GM12878 (cell line): Measurements from ENCODE around the gene PCBP4. TPM values are rescaled to one million over a fixed set of nuclear protein-coding genes. Genes with fewer than 3 reads are reported as not detected.

Experiments
- ATAC-seq: fragments of 200-7000 bp; cut with Tn5 transposase; 3 replicates; pipeline ENCODE4 v1.9.1; 2020; ENCODE audit warnings: mild to moderate bottlenecking, moderate library complexity
- BruUV-seq: library from RNA; stranded (reverse); fragments of 400-500 nt; replicated peaks from 2 replicates; lab custom pipeline; 2021; lab: Mats Ljungman, UMichigan
- CTCF ChIA-PET: fragments of 300-600 bp; sonication (Branson Sonifier 250); formaldehyde crosslinking; extraction: SDS; loops from one replicate; lab custom pipeline; 2021; ENCODE audit warnings: inconsistent platforms; lab: Yijun Ruan, JAX
- POLR2A ChIA-PET: fragments of 350-600 bp; formaldehyde crosslinking; extraction: SDS; loops from one replicate; lab custom pipeline; 2021; ENCODE audit warnings: inconsistent platforms; lab: Charles Lee
- RAD21 ChIA-PET: fragments of 300-600 bp; sonication (Branson Sonifier 250); formaldehyde crosslinking; loops from one replicate; lab custom pipeline; 2023; ENCODE audit warnings: antibody characterized with exemption; ENCODE audit not compliant: unreplicated experiment; lab: Charles Lee
- SMC1A ChIA-PET: fragments of 300-600 bp; sonication (Branson Sonifier 250); formaldehyde crosslinking; loops from one replicate; lab custom pipeline; 2023; ENCODE audit not compliant: unreplicated experiment, uncharacterized antibody; lab: Charles Lee
- DNase-seq: peaks from one replicate; pipeline ENCODE4 v3.0.0-alpha.2; 2011; ENCODE audit warnings: low read depth, low spot score
- FAIRE-seq: peaks from 3 replicates; lab custom pipeline; 2011; peaks lifted over from hg19 to GRCh38; lab: Jason Lieb, UNC
- H2AFZ ChIP-seq: 2 replicates; pipeline ENCODE4 v1.6.0; 2011; ENCODE audit warnings: low read depth, low read length, control low read depth; ENCODE audit not compliant: control insufficient read depth
- H3K27ac ChIP-seq: 2 replicates; pipeline ENCODE4 v1.5.1; 2011; ENCODE audit warnings: control low read depth; ENCODE audit not compliant: control insufficient read depth, insufficient read depth
- H3K27me3 ChIP-seq, 2 experiments: replicated peaks in 1 of 2; 2 replicates each; pipeline versions ENCODE4 v1.6.0 to v1.6.1; 2011; ENCODE audit warnings: low read length in 1 of 2; ENCODE audit not compliant: control insufficient read depth in 2 of 2, insufficient read depth in 2 of 2
- H3K36me3 ChIP-seq, 2 experiments: 2 replicates each; pipeline ENCODE4 v1.5.1; 2011; ENCODE audit warnings: low read length in 1 of 2; ENCODE audit not compliant: control insufficient read depth in 2 of 2, insufficient read depth in 2 of 2
- H3K4me1 ChIP-seq: 2 replicates; pipeline ENCODE4 v1.6.1; 2011; ENCODE audit warnings: mild to moderate bottlenecking, low read length, moderate library complexity, mixed read lengths; ENCODE audit not compliant: control insufficient read depth, insufficient read depth
- H3K4me2 ChIP-seq: 2 replicates; pipeline ENCODE4 v1.6.0; 2011; ENCODE audit warnings: control low read depth; ENCODE audit not compliant: control insufficient read depth, insufficient read depth
- H3K4me3 ChIP-seq: fragments of 200-600 bp; sonication (generic); 2 replicates; pipeline ENCODE4 v1.5.1; 2016
- H3K79me2 ChIP-seq: 2 replicates; pipeline ENCODE4 v1.6.0; 2011; ENCODE audit warnings: low read length; ENCODE audit not compliant: control insufficient read depth, insufficient read depth
- H3K9ac ChIP-seq: 2 replicates; pipeline ENCODE4 v1.8.0; 2011; ENCODE audit warnings: low read length, control low read depth, mixed read lengths; ENCODE audit not compliant: control insufficient read depth, insufficient read depth
- H3K9me3 ChIP-seq: replicated peaks from 3 replicates; pipeline ENCODE4 v1.5.1; 2011; ENCODE audit warnings: mild to moderate bottlenecking, low read length; ENCODE audit not compliant: control insufficient read depth, insufficient read depth
- H4K20me1 ChIP-seq: 2 replicates; pipeline ENCODE4 v1.6.0; 2011; ENCODE audit not compliant: control insufficient read depth, insufficient read depth
- BACH1 ChIP-seq: fragments of 450-650 bp; IDR thresholded peaks from 2 replicates; pipeline ENCODE4 v1.6.1; 2017; ENCODE audit warnings: mild to moderate bottlenecking, borderline replicate concordance
- BCL11A ChIP-seq: IDR thresholded peaks from 2 replicates; pipeline ENCODE4 v1.6.1; 2011; ENCODE audit warnings: low read depth, low read length
- CEBPB ChIP-seq, 2 experiments: fragments of 150-350 bp in 1 of 2; IDR thresholded peaks; 2 replicates each; pipeline ENCODE4 v1.6.1; 2012 to 2014; ENCODE audit warnings: low read depth in 2 of 2, low read length in 2 of 2, borderline replicate concordance in 1 of 2, inconsistent platforms in 1 of 2
- CHD1 ChIP-seq: IDR thresholded peaks from 2 replicates; pipeline ENCODE4 v1.6.1; 2012; ENCODE audit warnings: low read depth, low read length, improper control_type of control experiment
- ESRRA ChIP-seq: IDR thresholded peaks from 2 replicates; pipeline ENCODE4 v1.6.1; 2012; ENCODE audit warnings: mild to moderate bottlenecking, low read length, improper control_type of control experiment
- HDAC6 ChIP-seq: fragments of 200-600 bp; sonication (generic); IDR thresholded peaks from one replicate; pipeline ENCODE4 v1.8.0; 2017; ENCODE audit warnings: antibody characterized with exemption; ENCODE audit not compliant: unreplicated experiment
- IRF3 ChIP-seq: fragments of 450-650 bp; IDR thresholded peaks from 2 replicates; pipeline ENCODE4 v1.6.1; 2014; ENCODE audit warnings: mild to moderate bottlenecking
- MEF2B ChIP-seq: fragments of 450-650 bp; IDR thresholded peaks from 2 replicates; pipeline ENCODE4 v1.6.1; 2018; ENCODE audit warnings: mild to moderate bottlenecking, moderate library complexity; ENCODE audit not compliant: partially characterized antibody, poor library complexity, severe bottlenecking
- MYB ChIP-seq: fragments of 150-350 bp; IDR thresholded peaks from 2 replicates; pipeline ENCODE4 v1.6.1; 2014; ENCODE audit warnings: mild to moderate bottlenecking, low read depth, low read length, borderline replicate concordance
- NR2C1 ChIP-seq: fragments of 450-650 bp; IDR thresholded peaks from 2 replicates; pipeline ENCODE4 v1.6.1; 2017; ENCODE audit warnings: antibody characterized with exemption, mild to moderate bottlenecking, moderate library complexity
- SREBF2 ChIP-seq: IDR thresholded peaks from 2 replicates; pipeline ENCODE4 v1.6.1; 2012; ENCODE audit warnings: mild to moderate bottlenecking, low read length
- TCF12 ChIP-seq: IDR thresholded peaks from 2 replicates; pipeline ENCODE4 v1.6.1; 2011; ENCODE audit warnings: low read depth, mild to moderate bottlenecking, low read length
- USF1 ChIP-seq: IDR thresholded peaks from 2 replicates; pipeline ENCODE4 v1.6.1; 2011; ENCODE audit warnings: borderline replicate concordance, low read depth, mild to moderate bottlenecking, moderate library complexity, mixed read lengths, low read length; ENCODE audit not compliant: insufficient read depth; ENCODE audit errors: extremely low read length
- WGBS: methylation state at CpG from one replicate; pipeline ENCODE4 v1.1.6; 2016; ENCODE audit warnings: low lambda C conversion rate; ENCODE audit not compliant: insufficient replicate concordance, insufficient coverage; ENCODE audit errors: missing lambda C conversion rate; 5-methylcytosine and 5-hydroxymethylcytosine counted together
- in situ Hi-C: fragments of 300-500 bp; cut with MboI; formaldehyde crosslinking; loops from 9 replicates; pipeline ENCODE4 v1.14.3; 2018; ENCODE audit warnings: mixed read lengths
- intact Hi-C: fragments of 100-400 bp; cut with micrococcal nuclease; formaldehyde crosslinking; loops from one replicate; pipeline ENCODE4 v1.14.2; 2022; ENCODE audit not compliant: unreplicated experiment
- polyA plus RNA-seq, 11 experiments: library from polyadenylated mRNA; depleted of rRNA in 4 of 11; unstranded in 6 of 11; stranded (reverse) in 5 of 11; fragments of >200 nt; fragmentation: Nextera tagmentation in 4 of 11; fragmentation: Illumina TruSeq in 1 of 11; extraction: Ambion mirVana in 4 of 11; extraction: Trizol in 1 of 11; gene quantifications; 1 replicate in 1 of 11; 2 replicates in 10 of 11; pipeline versions ENCODE4 v1.2.1 to v1.2.3, GENCODE V29; 2011 to 2016; ENCODE audit warnings: inconsistent platforms in 2 of 11, missing spikeins in 2 of 11, low read depth in 1 of 11
- total RNA-seq, 4 experiments: library from RNA; depleted of rRNA in 3 of 4; stranded (reverse); fragments of >200 nt in 3 of 4; fragmentation: Illumina TruSeq in 1 of 4; extraction: Trizol in 1 of 4; gene quantifications; 2 replicates each; pipeline versions ENCODE4 v1.2.1 to v1.2.3, GENCODE V29; 2013 to 2021
- TF ChIP-seq, protein P1 (sequence below): fragments of 450-650 bp; formaldehyde crosslinking; IDR thresholded peaks from 2 replicates; pipeline ENCODE4 v1.4.0; 2022; ENCODE audit warnings: mild to moderate bottlenecking, moderate library complexity

The PCBP4 gene
- total and polyA plus RNA-seq, 10 of the 15 experiments (the other 5 are each of a cell fraction or from before 2014, with no cell fraction given) = 0.05 to 14.5 (median 4.2) TPM

DNA sequence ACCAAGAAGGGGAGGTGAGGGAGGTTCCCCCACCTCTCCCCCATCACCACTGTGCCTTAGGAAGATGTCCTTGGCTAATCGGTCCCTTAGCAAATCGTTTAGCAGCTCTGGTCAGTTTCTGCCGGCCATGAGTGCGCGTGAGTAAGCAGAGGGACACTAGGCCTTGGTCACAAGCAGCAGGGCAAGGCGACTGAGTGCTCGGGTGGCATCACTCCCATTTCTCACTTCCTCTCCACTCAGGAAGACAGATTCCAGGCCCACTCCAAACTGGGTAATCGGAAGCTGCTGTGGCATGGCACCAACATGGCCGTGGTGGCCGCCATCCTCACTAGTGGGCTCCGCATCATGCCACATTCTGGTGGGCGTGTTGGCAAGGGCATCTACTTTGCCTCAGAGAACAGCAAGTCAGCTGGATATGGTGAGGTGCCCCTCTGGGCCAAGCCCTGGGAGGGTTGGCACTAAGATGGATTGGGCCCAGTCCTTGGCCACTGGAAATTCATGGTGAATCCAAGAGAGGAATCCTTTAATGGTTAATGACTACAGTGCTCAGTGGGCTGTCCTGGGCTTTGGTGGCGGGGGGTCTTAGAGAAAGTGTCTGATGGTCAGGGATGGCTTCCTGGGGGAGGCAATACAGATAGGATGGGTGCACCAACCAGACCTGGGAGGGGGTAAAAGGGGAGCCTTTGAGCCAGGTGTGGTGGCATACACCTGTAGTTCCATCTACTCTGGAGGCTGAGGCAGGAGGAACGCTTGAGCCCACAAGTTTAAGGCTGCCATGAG, 21.1 kb downstream of the PCBP4 start:
- in situ Hi-C loops = no loop called here

More for the DNA sequence above, 21.1 kb downstream of the PCBP4 start:
- Histone ChIP-seq H3K9ac (no peak overlapping the region), H2AFZ (no peak overlapping the region), H4K20me1 (no peaks in the 10 kb centered on the region), H3K9me3 (no peaks in the 10 kb centered on the region)
- ChIA-PET CTCF (interaction anchor here (0.7 to 1.5 kb wide), 2 partner anchors 28 to 198 kb away, joined by 3 read pairs; partner anchors contain the start of gene ABHD14B), SMC1A (no interaction called here)
- no peak for DNase-seq
- TF ChIP-seq NR2C1 (no peak), BCL11A (no peak), IRF3 (no peak), CHD1 (no peak), MYB (no peak), SREBF2 (no peak), TCF12 (no peak), USF1 (no peak), CEBPB (IDR thresholded peaks at IDR 0.05; ENCODE audit: borderline replicate concordance in 1 of 2, low read depth in 2 of 2, low read length in 2 of 2) (no peak), BACH1 (no peak), HDAC6 (no peak), MEF2B (no peak), ESRRA (no peak)
- TF ChIP-seq, protein P1, sequence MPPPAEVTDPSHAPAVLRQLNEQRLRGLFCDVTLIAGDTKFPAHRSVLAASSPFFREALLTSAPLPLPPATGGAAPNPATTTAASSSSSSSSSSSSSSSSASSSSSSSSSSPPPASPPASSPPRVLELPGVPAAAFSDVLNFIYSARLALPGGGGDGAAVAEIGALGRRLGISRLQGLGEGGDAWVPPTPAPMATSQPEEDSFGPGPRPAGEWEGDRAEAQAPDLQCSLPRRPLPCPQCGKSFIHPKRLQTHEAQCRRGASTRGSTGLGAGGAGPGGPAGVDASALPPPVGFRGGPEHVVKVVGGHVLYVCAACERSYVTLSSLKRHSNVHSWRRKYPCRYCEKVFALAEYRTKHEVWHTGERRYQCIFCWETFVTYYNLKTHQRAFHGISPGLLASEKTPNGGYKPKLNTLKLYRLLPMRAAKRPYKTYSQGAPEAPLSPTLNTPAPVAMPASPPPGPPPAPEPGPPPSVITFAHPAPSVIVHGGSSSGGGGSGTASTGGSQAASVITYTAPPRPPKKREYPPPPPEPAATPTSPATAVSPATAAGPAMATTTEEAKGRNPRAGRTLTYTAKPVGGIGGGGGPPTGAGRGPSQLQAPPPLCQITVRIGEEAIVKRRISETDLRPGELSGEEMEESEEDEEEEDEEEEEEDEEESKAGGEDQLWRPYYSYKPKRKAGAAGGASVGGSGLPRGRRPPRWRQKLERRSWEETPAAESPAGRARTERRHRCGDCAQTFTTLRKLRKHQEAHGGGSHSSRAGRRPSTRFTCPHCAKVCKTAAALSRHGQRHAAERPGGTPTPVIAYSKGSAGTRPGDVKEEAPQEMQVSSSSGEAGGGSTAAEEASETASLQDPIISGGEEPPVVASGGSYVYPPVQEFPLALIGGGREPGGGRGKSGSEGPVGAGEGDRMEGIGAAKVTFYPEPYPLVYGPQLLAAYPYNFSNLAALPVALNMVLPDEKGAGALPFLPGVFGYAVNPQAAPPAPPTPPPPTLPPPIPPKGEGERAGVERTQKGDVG (CRISPR knock-in tag) = no peak
- TF ChIP-seq, all 136 proteins: peak for 0
- ATAC-seq = no peak
- RAD21 ChIA-PET = no interaction called here
- peaks cover 11% of the 10 kb centered on the region for H3K79me2 ChIP-seq
- no peak overlapping the region for H3K4me3 ChIP-seq
- BruUV-seq = no TSS peak
- H3K27me3 ChIP-seq = no peaks in the 10 kb centered on the region
- no peak overlapping the region for H3K27ac ChIP-seq
- peaks cover 11% of the 10 kb centered on the region for H3K4me1 ChIP-seq
- no peak for FAIRE-seq
- WGBS = 88% methylated on average over 14 of the region's 14 CpGs
- POLR2A ChIA-PET = no interaction called here
- intact Hi-C loops = no loop called here
- peaks cover 0 to 2% of the 10 kb centered on the region in 2 experiments; a peak in 1 of 4 replicates for H3K36me3 ChIP-seq
- H3K4me2 ChIP-seq = no peak overlapping the region
